22Rv1 (cell line): ENCODE results near the gene CST6.

Source experiments
- ZFX ChIP-seq: fragments of 450-650 bp; IDR thresholded peaks from 2 replicates; pipeline ENCODE4 v1.6.1; 2017; ENCODE audit warnings: antibody characterized with exemption, borderline replicate concordance
- TF ChIP-seq, protein P1 (sequence below): fragments of 450-650 bp; IDR thresholded peaks from 2 replicates; pipeline ENCODE4 v1.5.1; 2017; ENCODE audit warnings: mild to moderate bottlenecking

DNA sequence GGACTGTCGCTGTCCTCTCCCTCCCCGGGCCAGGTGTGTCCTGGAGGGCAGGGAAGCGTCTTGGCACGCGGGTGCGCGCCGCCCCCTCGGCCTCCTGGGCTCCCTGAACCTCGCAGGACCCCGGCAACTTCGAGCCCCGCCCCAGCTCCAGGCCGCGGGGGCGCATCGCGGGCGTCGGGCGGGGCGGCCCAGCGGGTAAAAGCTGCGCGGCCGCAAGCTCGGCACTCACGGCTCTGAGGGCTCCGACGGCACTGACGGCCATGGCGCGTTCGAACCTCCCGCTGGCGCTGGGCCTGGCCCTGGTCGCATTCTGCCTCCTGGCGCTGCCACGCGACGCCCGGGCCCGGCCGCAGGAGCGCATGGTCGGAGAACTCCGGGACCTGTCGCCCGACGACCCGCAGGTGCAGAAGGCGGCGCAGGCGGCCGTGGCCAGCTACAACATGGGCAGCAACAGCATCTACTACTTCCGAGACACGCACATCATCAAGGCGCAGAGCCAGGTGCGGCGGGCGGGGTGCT lies at the start of gene CST6:
- TF ChIP-seq, protein P1, sequence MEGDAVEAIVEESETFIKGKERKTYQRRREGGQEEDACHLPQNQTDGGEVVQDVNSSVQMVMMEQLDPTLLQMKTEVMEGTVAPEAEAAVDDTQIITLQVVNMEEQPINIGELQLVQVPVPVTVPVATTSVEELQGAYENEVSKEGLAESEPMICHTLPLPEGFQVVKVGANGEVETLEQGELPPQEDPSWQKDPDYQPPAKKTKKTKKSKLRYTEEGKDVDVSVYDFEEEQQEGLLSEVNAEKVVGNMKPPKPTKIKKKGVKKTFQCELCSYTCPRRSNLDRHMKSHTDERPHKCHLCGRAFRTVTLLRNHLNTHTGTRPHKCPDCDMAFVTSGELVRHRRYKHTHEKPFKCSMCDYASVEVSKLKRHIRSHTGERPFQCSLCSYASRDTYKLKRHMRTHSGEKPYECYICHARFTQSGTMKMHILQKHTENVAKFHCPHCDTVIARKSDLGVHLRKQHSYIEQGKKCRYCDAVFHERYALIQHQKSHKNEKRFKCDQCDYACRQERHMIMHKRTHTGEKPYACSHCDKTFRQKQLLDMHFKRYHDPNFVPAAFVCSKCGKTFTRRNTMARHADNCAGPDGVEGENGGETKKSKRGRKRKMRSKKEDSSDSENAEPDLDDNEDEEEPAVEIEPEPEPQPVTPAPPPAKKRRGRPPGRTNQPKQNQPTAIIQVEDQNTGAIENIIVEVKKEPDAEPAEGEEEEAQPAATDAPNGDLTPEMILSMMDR = no peak
- TF ChIP-seq ZFX = no peak
